NCI-H2171 treated with DMSO at 0.1 percent for 48 hours (cell line): ENCODE results near the gene CUL4A.
A peak's percentile ranks its signal among the peaks of the same experiment; 100 is the strongest.

Source experiments
- DNase-seq: peaks from one replicate; lab custom pipeline; 2025; lab: John Stamatoyannopoulos, UW

The CUL4A gene

DNA sequence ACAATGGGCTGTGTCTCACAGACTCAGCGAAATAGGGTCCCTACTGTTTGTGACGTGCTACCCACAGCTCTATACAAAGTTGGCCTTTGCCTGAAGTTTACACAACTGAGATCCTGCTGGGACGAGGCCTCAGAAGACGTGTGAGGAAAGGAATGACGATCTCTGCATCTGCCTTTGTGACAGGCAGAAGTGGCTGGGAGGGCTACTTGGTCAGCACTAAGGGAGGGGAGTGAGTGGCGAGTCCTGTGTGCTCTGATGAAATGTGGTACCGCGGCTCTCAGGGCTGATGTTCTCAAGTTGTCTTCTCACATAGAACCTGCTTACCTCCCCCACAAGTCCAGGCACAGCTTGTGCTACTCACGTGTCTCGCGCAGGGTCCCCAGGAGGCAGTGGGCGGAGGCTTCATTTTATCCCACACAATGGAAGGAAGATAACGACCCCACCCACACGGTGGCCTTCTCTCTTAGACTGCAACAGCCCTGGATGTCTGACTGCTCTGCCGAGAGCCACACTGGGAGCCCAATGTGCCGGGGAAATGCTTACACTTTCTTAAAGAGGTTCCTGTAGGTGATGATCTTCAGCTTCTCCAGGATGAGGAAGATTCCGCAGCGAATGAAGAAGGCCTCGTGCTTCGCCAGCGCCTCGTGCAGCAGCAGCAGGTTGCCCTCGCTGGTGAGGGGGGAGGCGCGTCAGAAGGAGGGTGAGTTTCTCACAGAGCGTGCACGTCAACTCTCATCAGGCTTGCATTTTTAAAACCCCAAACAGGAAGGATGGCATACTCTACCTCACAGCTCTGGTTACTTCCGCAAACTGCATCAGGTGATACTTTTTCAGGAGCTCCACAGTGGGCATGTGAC is 29.8 kb upstream of the CUL4A start:
- DNase-seq, result no peak

DNA sequence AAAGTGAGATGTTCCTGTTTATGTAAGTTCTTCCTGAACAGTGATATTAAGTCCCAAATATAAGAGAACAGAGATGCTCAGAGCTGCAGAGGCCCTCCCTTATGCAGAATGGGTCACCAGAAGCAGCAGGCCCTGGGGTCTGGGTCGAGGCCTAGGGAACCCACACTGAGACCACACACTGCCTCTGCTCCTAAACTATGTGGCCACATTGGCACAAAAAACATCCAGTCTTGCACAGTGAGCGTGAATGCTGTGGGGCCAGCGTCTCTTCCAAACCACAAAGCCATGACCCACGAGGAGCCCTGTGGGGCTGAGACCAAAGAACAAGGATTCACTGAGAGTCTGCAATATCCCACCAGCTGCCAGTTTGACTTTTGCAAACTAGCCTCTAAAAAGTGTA is 27.4 kb upstream of the CUL4A start:
- DNase-seq, result no peak

- DNase-seq, result no peak
Measured at GRCh38 chr13:113183450-113184129, 25.8 kb upstream of the CUL4A start.

DNA sequence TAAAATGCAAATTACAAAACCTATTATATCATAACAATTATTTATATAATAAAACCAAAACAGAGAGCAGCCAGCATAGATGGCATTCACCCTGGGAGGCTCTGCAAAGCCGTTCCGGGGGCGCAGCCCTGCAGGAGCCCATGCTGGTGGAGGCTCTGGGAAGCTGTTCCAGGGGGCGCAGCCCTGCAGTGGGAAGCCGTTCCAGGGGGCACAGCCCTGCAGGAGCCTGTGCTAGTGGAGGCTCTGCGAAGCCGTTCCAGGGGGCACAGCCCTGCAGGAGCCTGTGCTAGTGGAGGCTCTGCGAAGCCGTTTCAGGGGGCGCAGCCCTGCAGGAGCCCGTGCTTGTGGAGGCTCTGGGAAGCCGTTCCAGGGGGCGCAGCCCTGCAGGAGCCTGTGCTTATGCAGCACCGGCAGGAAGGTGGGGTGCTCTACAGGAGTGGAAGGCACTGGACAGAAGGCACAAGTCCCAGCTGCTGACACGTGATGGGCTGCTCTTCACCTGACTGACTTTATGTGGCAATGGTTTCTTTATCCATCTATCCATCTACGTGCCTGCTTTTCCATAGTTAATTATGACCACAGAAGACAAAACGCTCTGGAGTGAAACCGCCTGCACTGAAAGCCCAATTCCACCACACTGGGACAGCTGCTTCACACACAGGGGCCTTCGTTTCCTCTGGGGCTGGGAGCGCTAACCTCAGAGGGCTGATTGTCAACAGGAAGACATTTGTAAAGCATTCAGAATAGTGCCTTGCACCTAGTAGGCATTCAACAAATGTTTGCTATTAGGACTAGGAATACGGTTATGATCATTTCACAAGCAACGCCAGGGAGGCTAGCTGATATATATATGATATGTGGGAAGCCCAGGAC is 24.6 kb upstream of the CUL4A start:
- DNase-seq, result no peak

DNA sequence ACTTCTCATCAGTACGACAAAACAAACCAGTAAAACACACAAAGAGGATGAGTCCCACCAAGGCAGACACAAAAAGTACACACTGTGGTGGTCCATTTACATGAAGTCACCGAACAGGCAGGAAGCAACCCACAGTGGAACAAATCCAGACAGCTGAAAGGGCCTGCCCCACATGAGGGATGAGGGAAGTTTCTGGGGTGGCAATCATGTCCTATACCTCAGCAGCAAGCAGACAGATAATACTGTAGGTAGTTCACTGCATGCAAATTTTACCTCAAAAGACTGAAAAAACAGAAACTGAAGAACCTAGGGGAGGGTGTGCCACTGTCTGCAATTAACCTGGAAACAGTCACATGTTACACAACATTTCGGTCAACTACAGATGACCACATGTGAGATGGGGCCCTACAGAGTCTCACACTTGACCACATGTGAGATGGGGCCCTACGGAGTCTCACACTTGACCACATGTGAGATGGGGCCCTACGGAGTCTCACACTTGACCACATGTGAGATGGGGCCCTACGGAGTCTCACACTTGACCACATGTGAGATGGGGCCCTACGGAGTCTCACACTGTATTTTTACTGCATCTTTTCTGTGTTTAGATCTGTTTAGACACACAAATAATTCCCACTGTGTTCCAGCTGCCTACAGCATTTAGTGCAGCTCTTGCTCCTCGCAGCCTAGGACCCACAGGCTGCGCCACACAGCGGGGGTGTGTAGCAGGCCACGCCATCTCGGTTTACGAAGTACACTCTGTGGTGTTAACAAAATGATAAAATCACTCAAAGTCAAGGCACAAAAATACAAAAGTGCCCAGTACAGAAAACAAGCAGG is 23.1 kb upstream of the CUL4A start:
- DNase-seq, result no peak

DNA sequence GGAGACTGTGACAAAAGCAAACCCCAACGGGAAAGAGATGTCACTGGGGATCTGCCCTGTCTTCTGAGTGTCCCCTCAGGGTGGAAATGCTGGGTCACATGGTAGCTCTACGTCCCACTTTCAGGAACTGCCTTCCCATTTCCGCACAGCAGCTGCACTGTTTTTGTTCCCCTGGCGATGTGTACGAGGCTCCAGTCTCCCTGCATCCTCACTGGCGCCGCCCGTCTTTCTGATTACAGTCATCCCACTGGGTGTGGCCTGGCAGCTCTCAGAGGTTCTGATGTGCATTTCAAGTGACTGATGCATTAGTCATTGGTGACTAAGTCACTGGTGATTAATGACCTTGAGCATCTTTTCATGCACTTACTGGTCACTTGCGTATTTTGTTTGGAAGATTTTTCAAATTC is 22.1 kb upstream of the CUL4A start:
- no peak for DNase-seq

- no peak for DNase-seq
Measured at GRCh38 chr13:113187883-113188665, 21.3 kb upstream of the CUL4A start.

DNA sequence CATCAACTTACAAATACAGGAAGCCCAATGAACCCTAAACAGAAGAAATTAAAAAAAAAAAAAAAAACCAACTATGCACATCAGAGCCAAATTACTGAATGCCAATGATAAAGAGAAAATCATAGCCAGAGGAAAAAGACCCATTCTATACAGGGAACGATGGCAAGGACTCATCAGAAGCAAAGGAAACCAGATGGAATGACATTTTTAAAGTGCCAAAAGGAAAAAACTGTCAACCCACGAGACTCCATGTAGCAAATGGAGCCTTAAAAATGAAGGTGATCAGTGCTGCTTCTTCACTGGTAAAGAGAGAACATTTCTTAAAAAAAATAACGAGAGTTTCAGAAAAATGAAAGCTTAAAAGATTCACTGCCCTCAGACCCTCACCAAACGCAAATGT is 19.2 kb upstream of the CUL4A start:
- no peak for DNase-seq

DNA sequence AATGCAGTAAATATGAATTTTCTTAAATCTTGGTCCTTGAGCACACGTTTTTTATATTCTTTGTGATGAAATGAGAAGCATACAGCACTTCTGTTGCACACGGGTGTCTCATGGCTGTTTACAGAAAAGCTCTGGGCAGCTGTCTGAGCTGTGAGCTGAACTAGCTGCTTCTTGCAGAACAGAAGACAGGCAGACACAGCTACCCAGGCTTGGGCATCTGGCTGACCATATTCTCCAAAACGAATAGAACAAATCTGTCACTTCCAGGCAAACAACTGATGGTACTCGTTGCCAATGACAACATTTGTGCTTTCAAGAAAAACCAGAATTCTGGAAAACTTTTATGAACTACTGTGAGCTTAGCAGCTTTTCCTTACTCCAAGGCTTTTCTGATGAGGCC is 17.1 kb upstream of the CUL4A start:
- DNase-seq, result no peak

DNA sequence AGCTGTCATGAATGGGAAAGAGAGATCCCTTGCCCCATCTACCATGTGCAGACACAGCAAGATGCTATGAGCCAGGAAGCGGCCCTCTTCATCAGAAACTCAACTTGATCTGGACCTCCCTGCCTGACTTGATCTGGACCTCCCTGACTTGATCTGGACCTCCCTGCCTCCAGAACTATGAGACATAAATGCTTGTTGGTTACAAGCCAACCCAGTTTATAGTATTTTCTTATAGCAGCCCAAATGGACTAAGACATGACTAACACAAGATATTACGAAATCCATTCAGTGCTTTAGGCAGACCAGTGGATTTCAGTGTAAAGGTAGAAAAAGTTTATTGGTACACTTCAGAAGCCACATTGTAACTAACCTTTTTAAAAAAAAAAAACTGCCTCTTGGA is 16.5 kb upstream of the CUL4A start:
- no peak for DNase-seq

DNA sequence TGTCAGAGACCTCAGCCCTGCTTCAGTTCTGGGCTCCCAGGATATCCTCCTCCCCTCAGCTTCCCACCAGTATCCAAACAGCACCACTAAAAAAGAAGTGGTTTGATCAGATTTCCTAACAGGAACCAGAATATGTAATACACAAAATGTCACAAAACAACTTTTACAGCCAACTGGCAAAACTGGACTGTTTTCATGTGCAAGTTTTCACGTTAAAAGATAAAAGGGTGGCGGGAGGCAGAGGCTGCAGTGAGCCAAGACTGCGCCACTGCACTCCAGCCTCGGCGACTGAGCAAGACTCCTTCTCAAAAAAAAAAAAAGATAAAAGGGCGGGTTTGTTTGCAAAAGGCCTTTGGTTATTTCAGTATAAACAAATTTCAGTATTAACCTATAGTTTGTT is 14.1 kb upstream of the CUL4A start:
- no peak for DNase-seq

DNA sequence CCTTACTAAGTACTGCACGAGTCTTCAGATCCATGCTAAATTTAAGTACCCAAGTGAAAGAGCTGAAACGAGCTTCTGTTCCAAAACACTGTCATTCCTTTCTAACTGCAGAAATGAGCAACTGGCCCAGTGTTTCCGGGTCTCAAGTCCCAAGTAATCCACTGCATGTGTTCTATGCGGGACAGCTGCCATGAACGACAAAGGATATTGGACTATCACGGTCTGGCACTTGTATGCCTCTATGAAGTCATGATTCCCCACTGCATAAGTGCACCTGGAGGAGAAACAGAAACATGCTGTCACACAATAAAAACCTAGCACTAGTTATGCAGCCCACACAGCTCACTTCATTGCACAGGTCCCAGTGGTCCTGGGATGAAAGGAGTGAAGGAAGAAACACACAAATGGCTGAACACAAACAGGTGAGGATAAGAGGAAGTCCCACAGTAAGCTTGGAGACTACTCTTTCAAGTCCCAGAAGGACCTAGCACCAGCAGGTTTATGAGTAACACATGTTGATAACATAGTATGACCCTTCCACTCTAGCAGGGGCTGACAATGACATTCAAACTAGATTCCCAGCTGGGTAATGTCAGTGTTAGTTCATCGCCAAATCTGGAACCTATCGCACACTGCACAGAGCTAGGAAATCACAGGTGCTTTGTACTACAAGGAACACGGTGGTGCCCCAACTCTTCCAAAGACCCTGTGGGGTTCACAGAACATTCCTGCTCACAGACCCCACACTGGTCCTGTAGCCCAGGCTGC is 12.3 kb upstream of the CUL4A start:
- no peak for DNase-seq

DNA sequence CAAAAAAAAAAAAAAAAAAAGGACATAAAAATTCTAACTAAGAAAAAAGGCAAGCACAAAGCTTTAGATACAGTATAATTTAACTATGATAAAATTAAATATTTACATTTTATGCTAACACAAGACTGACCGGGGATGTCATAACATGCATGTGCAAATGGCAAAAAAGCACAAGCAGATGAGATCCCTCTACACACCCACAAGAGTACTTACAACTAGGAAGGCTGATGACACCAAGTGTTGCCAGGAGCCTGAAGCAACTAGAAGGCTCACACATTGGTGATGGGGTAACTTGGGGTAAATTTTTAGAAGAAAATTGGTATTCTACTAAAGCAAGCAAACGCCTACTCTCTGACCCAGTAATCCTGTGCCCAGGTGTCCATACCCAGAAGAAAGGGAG is 7.6 kb upstream of the CUL4A start:
- no peak for DNase-seq

GRCh38 chr13:113202912-113203311 is 6.5 kb upstream of the CUL4A start:
- no peak for DNase-seq

DNA sequence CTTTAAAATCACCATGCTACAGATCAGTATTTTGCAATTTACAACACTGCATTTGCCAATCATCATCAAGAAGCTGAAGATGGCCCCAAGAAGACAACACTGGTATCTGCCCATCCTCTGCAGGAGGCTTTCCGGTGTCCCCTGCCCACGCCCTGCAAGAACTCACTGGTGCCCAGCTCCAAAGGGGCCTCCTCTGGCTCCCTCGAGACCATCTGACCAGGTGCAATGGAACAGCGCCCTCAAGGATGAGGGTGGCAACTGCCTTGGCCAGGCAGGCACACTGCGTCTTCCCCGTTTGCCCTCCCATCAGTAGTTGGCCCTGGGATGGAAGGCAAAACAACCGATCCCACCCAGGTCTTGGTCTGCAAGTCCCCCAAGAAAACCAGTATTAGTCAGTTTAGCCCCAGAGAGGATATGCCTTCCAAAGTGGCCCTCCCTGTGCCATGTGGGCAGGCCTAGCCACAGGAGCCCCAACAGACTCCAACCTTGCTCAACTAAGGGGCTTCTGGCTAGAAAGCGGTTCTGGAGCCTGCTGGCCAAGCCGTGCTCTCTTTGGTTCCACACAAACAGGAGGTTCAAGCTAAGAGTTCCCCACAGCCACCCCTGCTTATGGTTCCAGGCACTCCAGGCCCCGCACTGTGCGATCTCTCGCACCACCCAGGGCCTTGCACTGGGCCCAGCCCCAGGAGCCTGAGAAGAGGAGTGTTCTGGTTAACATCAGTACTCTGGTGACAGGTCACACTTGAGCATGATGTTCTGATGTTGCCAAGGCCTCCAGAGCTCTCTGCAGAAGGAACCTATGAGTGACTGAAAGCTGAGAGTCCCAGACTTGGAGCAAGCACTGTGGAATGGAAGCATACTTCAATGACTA is 5.7 kb upstream of the CUL4A start:
- DNase-seq, result no peak

- no peak for DNase-seq
Measured at GRCh38 chr13:113204378-113204734, 5.1 kb upstream of the CUL4A start.

DNA sequence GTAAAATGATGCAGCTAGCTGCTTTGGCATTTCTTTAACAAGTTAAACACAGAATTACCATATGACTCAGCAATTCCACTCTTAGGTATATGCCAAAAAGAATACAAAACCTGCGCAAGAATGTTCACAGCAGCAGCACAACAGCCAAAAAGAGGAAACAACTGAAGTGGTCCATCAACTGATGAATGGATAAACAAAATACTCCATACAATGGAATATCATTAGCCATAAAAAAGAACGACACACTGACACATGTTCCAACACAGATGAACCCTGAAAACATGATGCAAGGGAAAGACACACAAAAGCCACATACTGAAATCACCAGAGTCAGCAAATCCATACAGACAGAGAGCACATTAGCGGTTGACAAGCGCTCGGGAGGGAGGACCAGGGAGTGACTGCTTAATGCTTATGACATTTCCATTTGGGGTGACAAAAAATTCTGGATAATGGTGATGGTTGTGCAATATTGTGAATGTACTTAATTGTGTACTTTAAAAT is 3.9 kb upstream of the CUL4A start:
- DNase-seq, result no peak

- DNase-seq, result no peak
Measured at GRCh38 chr13:113207460-113207859, 2.0 kb upstream of the CUL4A start.

DNA sequence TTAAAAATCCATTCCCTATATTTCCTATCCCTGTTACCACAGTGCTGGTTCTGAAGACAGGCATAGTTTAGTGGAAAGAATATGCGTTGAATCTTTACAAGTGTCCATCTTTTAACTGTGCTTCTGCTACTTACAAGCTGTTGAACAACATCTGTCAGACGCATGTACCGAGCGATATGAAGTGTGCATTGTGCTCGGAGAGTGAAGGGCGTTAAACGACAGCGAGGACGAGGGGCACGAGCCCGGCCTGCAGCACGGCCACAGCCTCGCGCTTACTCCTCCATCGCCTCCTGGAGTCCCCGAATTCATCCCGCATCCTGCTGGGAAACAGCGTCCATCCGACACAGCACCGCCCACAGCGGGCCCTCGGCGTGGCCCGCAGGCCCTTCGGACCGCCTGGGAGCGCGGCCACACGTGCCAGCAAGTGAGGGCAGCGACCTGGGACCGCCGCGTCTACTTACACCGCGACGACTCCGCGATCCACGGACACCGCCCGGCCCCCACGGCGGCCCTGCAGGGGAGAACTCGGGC is 1.5 kb upstream of the CUL4A start:
- DNase-seq, result peak; percentile 31
